Fibroblast of peridontal ligament (primary cell): Measurements from ENCODE around the gene DHRSX.
"Not testable (repeated sequence)": the region's sequence is repeated elsewhere in the genome, so short reads cannot be mapped to it uniquely, and the experiment has no call there.

Experiments
- DNase-seq: peaks from one replicate; pipeline ENCODE4 v3.0.0-alpha.2; 2010; ENCODE audit errors: extremely low read depth

Gene DHRSX

DNA sequence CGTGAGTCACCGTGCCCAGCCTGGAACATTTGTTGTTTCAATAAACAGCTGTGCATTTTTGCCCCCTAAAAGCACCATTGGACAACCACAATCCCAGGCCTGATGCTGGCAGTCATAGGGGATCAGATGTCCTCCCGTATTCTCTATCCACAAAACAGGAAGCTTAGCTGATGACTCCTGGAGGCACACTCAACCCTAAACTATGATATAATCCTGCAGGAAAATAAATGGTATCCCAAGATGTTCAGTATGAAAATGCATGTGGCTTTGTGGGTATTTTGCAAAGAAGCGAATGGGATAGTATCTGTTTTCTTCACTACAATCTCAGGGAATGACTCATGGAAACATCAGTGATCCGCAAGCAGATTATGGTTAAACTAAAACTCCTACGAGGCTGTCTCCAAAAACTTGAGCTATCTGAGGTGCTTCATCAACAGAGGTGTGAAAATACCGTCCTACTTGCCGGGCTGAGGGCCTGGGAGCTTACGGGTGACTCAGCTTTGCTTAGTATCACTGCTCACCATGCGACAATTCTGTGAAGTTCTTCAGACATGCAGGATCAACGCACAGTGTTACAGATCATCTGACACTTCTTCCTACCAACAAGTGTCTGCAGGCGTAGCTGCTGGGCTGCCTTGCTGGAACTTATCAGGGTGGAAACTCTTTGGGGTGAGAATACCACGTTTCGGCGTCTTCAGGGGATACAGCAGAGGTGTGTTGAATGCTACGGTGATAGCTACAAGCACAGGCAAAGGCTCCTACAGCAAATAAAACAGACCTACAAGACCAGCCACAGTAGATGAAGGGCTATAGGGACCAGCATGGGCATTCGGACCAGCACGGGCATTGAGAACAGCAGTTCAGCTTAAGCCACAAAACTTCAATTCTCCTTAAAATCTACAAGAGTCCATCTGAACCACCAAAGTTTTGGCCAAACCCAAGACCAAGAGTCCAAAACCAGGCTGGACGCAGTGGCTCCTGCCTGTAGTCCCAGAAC lies 148.5 kb downstream of the DHRSX start:
- DNase-seq = peak; percentile 98

DNA sequence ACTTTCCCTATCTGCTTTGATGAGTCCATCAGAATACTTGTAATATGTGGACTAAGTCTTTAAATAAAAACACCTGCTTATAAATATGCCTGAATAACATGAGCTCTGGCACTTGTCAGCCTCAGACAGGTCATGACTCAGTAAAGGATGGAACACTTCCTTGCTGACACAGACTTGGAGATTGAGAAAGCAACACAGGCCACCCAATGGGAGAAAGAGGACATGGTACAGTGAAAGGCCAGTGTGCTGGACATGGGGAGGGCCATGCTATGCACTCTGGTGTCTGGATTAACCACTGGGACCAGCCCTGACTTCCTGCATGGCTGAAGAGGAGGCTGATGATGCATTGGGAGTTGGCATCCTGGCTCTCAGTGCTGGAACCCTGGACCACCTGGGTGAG lies 149.5 kb downstream of the DHRSX start:
- DNase-seq = peak; percentile 75

DNA sequence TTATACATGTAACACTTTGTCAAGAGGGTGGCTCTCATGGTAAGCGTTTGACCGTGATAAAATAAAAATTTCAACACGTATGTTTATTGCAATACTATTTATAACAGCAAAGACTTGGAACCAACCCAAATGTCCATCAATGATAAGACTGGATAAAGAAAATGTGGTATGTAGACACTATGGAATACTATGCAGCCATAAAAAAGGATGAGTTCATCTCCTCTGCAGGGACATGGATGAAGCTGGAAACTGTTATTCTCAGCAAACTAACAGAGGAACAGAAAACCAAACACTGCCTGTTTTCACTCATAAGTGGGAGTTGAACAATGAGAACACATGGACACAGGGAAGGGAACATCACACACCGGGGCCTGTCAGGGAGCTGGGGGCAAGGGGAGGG lies 150.1 kb downstream of the DHRSX start:
- not testable (repeated sequence) for DNase-seq

DNA sequence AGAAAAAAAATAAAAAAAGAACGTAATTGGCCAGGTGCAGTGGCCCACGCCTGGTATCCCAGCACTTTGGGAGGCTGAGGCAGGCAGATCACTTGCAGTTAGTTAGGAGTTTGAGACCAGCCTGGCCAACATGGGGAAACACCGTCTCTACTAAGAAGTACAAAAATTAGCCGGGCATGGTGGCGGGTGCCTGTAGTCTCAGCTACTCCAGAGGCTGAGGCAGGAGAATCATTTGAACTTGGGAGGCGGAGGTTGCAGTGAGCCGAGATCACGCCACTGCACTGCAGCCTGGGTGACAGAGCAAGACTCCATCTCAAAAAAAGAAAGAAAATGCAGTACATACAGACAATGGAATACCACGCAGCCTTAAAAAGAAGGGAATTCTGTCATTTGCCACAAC lies 150.7 kb downstream of the DHRSX start:
- not testable (repeated sequence) for DNase-seq

DNA sequence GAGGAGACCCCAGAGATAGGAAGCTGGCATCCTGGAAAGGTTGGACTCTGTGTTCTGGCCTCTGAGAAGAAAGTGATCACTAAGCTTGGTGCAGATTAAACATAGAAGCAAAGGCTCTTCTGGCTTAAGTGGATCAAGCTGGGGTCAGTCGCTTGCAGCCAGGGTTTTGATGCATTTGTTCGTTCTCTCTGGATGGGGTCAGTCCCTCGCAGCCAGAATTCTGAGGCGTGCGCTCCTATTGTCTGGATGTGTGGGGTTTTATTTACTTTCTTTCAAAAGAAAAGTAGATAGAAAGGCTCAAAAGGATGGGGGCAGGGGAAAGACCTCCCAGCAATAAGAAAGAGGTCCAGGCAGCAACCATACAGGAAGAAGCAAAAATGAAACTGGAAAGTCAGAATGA lies 152.6 kb downstream of the DHRSX start:
- DNase-seq = no peak

DNA sequence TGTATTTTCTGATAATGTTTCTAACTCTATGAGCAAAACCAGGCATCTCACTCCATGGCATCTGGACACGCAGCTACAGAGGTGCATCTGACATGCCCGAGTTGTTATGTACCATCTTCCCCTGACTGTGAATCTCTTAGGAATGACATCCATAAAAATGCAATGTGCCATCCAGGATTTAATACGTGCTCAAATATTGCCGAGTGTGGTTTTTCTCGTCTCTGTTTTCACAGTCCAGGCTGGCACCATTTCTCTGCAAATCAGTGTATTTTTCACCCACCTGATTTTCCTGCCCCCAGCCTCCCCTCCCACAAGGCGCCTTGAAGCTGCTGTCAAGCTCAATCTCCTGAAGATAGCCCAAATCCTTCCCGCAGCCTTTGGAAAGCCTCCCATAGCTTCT lies 154.6 kb downstream of the DHRSX start:
- no peak for DNase-seq

DNA sequence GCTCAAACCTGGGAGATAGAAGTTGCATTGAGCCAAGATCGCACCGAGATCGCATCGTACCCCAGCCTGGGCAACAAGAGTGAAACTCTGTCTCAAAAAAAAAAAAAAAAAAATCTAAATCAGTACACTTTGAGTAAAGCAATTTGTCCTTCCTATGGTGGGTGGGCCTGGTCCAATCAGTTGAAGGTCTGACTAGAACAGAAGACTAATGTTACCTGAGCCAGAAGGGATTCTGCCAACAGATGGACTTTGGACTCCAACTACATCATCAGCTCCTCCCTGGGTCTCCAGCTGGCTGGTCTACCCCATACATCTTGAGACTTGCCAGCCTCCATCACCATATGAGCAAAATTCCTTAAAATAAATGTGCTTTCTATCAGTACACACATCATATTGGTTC lies 155.2 kb downstream of the DHRSX start:
- no peak for DNase-seq

DNA sequence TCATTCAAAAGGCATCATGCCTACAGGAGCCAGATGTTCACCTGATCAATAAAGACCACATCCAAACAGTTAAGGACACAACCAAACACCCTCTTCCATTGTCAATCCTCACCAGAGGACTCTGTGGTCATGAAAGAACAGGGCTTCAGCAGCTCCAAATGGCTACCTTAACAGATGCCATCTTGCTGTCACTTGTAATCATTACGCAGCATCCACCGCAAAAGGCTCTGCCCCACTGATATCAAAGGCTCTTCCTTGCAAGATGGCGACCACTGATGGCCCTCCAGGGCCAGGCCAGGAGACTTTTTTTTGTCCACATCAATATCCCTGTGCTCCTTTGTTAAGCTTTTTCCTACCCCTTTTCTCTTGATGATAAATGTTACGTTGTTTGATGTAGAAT lies 157.4 kb downstream of the DHRSX start:
- DNase-seq = no peak

DNA sequence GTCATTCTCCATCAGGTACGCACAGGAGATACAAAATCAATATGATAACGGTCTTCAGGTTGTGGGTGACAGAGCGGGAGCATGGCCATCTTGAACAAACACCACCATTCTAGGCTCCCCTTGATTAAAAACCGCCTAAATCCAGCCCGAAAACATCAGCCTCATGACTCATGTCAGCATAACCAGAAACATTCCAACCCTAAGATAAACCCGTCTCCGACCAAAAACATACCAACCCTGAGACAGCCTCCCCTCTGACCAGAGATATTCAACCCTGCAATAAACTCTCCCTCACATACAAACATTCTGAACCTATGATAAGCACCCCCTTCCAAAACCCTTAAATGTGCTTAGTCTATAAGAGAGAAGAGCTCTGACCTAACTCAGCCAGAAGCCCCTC lies 157.9 kb downstream of the DHRSX start:
- peak; percentile 90 for DNase-seq

DNA sequence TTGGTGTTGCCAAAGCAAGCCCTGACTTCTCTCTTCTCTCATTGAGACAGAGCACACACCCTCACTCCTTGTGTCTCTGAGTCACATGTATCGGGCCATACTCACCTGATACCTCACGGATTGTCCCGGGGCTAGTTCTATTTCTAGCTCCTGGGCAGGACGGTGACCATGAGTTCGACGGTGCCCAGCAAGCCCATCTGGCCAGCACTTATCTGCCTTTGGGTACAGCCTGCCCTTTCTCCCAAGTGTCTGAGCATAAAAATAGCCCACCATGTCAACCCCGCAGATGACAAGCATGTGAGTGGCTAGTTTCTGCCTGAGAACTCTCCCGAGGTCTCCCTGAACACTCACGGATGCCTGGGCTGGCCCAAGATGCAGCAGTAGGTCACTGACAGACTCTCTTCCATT lies 158.5 kb downstream of the DHRSX start:
- DNase-seq = no peak

DNA sequence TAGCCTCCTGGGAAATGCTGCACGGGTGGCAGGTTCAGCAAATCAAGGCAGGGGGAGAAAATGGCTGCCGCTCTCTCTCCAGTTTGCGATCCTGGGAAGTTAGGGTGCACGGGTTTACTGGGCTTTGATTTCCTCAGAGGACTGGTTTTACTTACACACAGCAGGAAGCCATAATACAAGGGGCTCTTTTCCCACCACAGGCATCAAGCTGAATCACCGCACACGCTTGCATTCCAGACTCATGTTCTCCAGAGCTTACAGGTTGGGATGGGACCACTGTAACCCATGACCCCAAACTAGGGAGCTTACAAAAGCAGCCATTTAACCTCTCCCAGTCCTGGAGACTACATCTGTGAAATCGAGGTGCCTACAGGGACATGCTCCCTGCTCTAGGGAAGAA lies 159.8 kb downstream of the DHRSX start:
- DNase-seq = no peak

DNA sequence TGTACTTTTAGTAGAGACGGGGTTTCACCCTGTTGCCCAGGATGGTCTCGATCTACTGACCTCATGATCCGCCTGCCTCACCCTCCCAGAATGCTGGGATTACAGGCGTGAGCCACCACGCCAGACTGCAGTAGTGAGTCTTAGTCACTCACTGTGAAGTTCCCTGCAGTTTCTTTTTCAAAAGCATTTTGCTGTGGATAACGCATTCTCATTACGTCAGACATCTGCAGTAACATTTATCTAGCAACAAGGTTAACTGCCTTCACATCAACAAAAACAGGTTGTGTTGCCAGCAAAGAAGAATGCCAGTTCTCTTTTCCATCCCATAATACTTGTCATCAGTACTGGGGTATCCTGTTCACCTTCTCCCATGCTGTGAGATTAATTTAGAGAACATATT lies 164.6 kb downstream of the DHRSX start:
- DNase-seq = peak; percentile 39

DNA sequence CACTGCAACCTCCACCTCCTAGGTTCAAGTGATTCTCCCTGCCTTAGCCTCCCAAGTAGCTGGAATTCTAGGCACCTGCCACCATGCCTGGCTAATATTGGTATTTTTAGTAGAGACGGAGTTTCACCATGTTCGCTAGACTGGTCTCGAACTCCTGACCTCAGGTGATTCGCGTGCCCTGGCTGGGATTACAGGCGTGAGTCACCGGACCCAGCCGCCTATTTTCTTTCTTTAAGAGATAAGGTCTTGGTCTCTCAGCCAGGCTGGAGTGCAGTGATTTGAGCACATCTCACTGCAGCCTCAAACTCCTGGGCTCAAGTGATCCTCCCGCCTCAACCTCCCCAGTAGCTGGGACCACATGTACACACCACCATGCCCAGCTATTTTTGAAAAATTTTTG lies 166.5 kb downstream of the DHRSX start:
- DNase-seq = no peak

DNA sequence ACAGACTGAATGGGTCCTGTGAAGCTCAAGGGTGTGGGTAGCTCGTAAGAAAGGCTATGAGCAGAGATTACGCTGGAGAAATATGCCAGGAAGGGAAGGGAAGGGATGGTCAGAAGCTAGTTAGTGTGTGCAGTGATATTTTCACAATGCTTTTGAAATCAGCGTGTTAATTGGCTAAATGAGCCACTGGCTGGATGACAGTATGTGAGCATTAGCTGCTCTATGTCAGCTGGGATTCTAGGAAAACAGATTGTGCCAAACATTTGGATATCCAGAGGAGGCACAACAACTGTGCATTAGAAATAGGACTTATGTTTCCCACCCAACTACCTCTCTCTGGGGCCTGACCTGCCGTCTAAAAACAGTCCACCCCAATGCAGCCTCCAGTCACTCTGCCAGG lies 168.5 kb downstream of the DHRSX start:
- DNase-seq = no peak

DNA sequence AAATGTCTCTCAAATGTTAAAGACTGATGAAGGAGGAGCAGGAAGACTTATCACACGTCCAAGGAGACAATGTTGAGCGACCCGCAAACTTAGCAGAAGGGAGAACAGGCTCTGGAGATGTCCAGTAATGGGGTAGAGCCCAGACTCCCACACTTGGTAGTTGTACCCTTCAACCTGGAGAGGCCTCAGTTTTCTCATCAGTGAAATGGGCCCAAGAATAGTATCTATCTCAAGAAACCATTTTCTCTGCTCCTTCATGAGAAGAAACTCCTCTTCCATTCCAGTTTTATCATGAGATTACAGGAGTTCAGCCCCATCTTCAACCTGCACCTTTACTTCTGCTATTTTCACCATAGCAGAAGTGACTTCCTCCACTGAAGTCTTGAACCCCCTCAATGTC lies 169.9 kb downstream of the DHRSX start:
- no peak for DNase-seq

DNA sequence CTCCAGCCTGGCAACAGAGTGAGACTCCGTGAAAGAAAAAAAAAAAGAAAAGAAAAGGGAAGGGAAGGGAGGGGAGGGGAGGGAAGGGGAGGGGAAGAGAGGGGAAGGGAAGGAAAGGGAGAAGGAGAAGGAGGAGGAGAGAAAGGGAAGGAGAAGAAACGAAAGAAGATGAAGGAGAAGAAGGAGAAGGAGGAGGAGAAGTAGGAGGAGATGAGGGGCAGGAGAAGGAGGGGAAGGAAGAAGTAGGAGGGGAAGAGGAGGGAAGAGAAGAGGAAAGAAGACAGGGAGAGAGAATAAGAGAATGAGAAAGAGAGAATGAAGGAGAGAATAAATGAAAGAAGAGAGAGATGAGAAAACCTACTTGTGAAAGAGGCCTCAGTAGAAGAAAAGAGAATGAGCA lies 170.3 kb downstream of the DHRSX start:
- DNase-seq = no peak

DNA sequence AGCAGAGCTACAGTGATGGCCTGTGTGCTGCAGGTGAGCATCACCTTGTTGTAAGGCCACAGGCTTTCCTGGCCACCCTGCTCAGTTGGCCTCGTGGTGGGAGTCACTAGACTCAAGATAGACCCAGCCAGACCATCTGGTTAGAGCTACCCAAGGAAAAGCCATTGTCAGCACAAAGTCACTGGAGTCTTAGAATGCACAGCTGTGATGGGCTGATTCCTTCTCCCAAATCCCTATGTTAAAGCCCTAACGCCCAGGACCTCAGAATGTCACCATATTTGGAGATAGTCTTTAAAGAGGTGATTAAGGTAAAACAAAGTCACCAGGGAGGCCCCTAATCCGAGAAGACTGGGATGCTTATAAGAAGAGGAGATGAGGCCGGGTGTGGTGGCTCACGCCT lies 173.4 kb downstream of the DHRSX start:
- DNase-seq = no peak

DNA sequence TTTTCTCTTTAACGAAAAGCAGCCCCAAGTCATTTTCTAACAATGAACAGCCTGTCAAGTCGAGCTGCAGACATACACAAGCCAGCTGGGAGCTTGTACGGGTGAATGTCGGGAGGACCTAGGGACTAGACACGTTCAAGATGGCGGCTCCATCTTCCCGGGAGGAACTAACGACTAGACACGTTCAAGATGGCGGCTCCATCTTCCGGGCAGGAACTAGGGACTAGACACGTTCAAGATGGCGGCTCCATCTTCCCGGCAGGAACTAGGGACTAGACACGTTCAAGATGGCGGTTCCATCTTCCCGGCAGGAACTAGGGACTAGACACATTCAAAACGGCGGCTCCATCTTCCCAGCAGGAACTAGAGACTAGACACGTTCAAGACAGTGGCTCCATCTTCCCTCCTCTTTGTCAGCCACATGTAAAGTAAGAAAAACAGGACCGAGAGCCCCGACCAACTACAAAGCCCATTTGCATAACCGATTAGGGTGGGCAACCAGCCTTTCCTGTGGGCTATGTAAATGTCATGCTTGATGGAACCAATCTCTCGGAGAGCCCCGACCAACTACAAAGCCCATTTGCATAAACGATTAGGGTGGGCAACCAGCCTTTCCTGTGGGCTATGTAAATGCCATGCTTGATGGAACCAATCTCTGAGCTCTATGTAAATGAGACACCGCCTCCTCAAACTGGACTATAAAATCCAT lies 175.5 kb downstream of the DHRSX start:
- peak; percentile 70 for DNase-seq

DNA sequence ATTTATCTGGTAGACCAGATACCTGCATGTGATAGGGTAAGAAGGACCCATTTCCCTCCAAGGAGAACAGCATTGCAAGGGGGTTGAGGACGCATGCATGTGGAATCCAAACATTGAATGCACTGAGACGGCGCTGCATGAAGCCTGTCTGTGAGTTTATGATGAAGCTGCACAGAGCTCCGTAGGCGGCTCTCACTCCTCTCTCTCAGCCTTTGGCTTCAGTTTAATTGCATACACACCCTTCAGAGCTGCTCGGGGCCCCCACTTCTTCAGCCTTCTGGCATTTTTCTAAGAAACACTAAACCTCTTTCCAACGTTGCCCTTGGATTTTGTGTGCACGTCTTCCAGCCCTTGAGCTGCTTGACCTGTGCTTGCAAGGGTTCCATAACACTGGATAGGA lies 176.6 kb downstream of the DHRSX start:
- DNase-seq = no peak

DNA sequence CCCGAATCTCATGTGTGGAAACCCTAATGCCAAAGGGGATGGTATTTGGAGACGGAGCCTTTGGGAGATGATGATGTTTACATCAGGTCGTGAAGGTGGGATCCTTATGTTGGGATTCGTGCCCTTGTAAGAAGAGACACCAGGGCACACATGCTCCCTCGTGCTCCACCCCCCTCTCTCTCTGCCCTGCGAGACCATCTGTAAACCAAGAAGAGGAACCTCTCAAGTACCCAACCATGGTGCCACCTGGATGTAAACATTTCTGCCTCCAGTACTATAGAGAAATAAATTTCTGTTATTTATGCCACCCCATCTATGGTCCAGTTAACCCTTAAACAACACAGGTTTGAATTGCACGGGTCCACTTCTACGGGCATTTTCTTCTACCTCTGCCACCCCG lies 179.4 kb downstream of the DHRSX start:
- DNase-seq = no peak

DNA sequence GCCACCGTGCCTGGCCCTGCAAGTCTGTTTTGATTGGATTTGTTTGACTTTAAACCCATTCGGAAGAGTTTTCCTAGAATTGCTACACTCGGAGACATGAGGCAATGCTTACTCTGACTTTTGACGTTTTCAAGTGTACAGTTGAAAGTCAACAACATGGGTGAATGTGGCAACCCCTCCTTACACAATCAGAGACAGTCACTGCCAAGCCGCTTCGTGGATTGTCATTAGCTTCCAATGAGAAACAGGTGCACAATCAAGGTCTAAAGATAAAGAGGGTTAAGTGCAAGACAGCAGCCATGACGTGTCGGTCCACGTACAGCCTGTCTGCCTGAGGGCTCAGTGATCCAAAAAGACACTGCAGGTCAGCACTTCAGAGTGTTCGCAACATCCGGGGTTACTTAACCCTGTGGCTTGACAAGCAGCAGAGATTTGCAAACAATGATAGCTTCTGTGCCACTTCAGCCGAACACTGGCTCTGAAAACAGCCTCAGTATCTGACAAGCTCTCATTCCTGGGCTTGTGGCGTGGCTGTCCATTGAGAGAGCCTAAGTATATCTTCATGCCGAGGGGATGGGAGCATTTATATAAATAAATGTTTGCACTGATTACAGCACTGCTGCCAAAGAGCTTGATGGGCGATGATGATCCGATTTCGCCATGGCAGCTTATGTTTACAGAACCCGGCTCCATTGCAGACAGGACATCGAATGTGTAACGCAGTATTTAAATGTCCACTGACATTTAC lies 180.0 kb downstream of the DHRSX start:
- peak; percentile 95 for DNase-seq

DNA sequence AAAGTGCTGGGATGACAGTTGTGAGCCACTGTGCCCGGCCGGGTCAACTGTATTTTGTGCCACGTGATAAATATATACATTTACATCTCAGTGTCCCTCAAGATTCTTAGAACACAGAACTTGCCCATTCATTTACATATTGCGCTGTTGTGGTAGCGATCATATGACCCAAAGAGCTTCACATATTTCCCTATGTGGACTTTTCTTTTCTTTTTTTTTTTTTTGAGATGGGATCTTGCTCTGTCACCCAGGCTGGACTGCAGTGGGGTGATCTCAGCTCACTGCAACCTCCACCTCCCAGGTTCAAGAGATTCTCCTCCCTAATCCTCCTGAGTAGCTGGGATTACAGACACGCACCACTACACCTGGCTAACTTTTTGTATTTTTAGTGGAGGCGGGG lies 180.7 kb downstream of the DHRSX start:
- no peak for DNase-seq
